ENCODE measurements around the gene HSF4.

The HSF4 gene

GRCh38 chr16:67187175-67187890, 22.8 kb downstream of the HSF4 start:
- no peak for DNase-seq

- DNase-seq: no peak
Measured at GRCh38 chr16:67188323-67188722, 23.8 kb downstream of the HSF4 start.

- no peak for DNase-seq
Measured at GRCh38 chr16:67188798-67189197, 24.3 kb downstream of the HSF4 start.

- DNase-seq: no peak
Measured at GRCh38 chr16:67190041-67190440, 25.5 kb downstream of the HSF4 start, which contains the start of gene EXOC3L1. EXOC3L1 (minus strand) TSS chr16:67190136; CDS start chr16:67189676, 460 bp downstream.

- no peak for DNase-seq
Measured at GRCh38 chr16:67190448-67191399, 26.2 kb downstream of the HSF4 start.

- no peak for DNase-seq
Measured at GRCh38 chr16:67191411-67191994, 27.0 kb downstream of the HSF4 start.

GRCh38 chr16:67191995-67192681, 27.6 kb downstream of the HSF4 start, which contains the start of gene E2F4:
E2F4 (plus strand) TSS chr16:67192155; CDS start chr16:67192228, 73 bp downstream.
- DNase-seq: peak; percentile 85

- DNase-seq: no peak
Measured at GRCh38 chr16:67192781-67193361, 28.3 kb downstream of the HSF4 start.

GRCh38 chr16:67193536-67193935, 29.0 kb downstream of the HSF4 start:
- DNase-seq: no peak

- no peak for DNase-seq
Measured at GRCh38 chr16:67194260-67194659, 29.7 kb downstream of the HSF4 start.

GRCh38 chr16:67195676-67196075, 31.1 kb downstream of the HSF4 start:
- no peak for DNase-seq

- no peak for DNase-seq
Measured at GRCh38 chr16:67196881-67197280, 32.3 kb downstream of the HSF4 start.

GRCh38 chr16:67197704-67198103, 33.2 kb downstream of the HSF4 start:
- no peak for DNase-seq

GRCh38 chr16:67198238-67198734, 33.7 kb downstream of the HSF4 start:
- DNase-seq: peak; percentile 46

GRCh38 chr16:67199011-67199807, 34.7 kb downstream of the HSF4 start, which contains the start of gene ELMO3:
ELMO3 (plus strand) TSS chr16:67199131; CDS start chr16:67199327, 196 bp downstream.
- peak; percentile 24 for DNase-seq

- no peak for DNase-seq
Measured at GRCh38 chr16:67199808-67200198, 35.3 kb downstream of the HSF4 start.

GRCh38 chr16:67200491-67200890, 35.9 kb downstream of the HSF4 start:
- no peak for DNase-seq

- DNase-seq: no peak
Measured at GRCh38 chr16:67201411-67202345, 37.1 kb downstream of the HSF4 start.

GRCh38 chr16:67202426-67202825, 37.9 kb downstream of the HSF4 start:
- DNase-seq: no peak

GRCh38 chr16:67202956-67203493, 38.5 kb downstream of the HSF4 start:
- no peak for DNase-seq

Measured in NCI-H1436 (cell line).